H1 (cell line): ENCODE measurements around the gene GAS7. TPM values are rescaled to one million over a fixed set of nuclear protein-coding genes. Genes with fewer than 3 reads are reported as not detected.
"Not testable (repeated sequence)": the region's sequence is repeated elsewhere in the genome, so short reads cannot be mapped to it uniquely, and the experiment has no call there.

Source experiments
- CTCF ChIA-PET: fragments of 300-600 bp; sonication (Branson Sonifier 250); formaldehyde crosslinking; loops from one replicate; lab custom pipeline; 2021; ENCODE audit not compliant: partially characterized antibody; lab: Charles Lee
- POLR2A ChIA-PET: fragments of 300-600 bp; sonication (Branson Sonifier 250); formaldehyde crosslinking; loops from one replicate; lab custom pipeline; 2021; ENCODE audit warnings: inconsistent platforms; ENCODE audit not compliant: partially characterized antibody; lab: Charles Lee
- DNase-seq, 2 experiments: peaks; one replicate each; pipeline versions ENCODE4 v3.0.0 to v3.0.0-alpha.2; 2010 to 2022; ENCODE audit warnings: low spot score in 2 of 2, low read depth in 1 of 2, mixed read lengths in 1 of 2
- FAIRE-seq: peaks from 2 replicates; lab custom pipeline; 2011; peaks lifted over from hg19 to GRCh38; lab: Jason Lieb, UNC
- H2AFZ ChIP-seq: 2 replicates; pipeline ENCODE4 v1.8.1; 2012; ENCODE audit warnings: low read length, inconsistent platforms
- H2AK5ac ChIP-seq: 2 replicates; pipeline ENCODE4 v1.6.1; 2013; ENCODE audit warnings: low read depth, low read length
- H2BK120ac ChIP-seq: replicated peaks from 2 replicates; pipeline ENCODE3; 2013; ENCODE audit warnings: low read depth, low read length, inconsistent platforms
- H2BK12ac ChIP-seq: 2 replicates; pipeline ENCODE4 v1.6.1; 2013; ENCODE audit warnings: low read depth, low read length
- H2BK15ac ChIP-seq: 2 replicates; pipeline ENCODE4 v1.6.1; 2013; ENCODE audit warnings: low read length
- H2BK20ac ChIP-seq: 2 replicates; pipeline ENCODE4 v1.6.1; 2013; ENCODE audit warnings: low read length
- H2BK5ac ChIP-seq: 2 replicates; pipeline ENCODE4 v1.6.1; 2013; ENCODE audit warnings: low read depth, low read length
- H3K14ac ChIP-seq: 2 replicates; pipeline ENCODE4 v1.6.1; 2013; ENCODE audit warnings: inconsistent platforms; ENCODE audit not compliant: insufficient read length
- H3K18ac ChIP-seq: 2 replicates; pipeline ENCODE4 v1.6.1; 2013; ENCODE audit warnings: low read length; ENCODE audit errors: extremely low read depth
- H3K23ac ChIP-seq: 2 replicates; pipeline ENCODE4 v1.6.1; 2013; ENCODE audit warnings: inconsistent platforms; ENCODE audit not compliant: insufficient read length
- H3K23me2 ChIP-seq: 2 replicates; pipeline ENCODE4 v1.6.1; 2013; ENCODE audit warnings: low read depth, low read length
- H3K27ac ChIP-seq: 2 replicates; pipeline ENCODE4 v1.6.1; 2011; ENCODE audit warnings: low read depth, low read length, inconsistent platforms
- H3K27me3 ChIP-seq, 4 experiments: replicated peaks in 1 of 4; 1 replicate in 1 of 4; 2 replicates in 3 of 4; pipeline versions ENCODE4 v1.6.1 to v1.8.1; 2011 to 2013; ENCODE audit warnings: low read length in 3 of 4, mild to moderate bottlenecking in 3 of 4, inconsistent platforms in 2 of 4, mixed read lengths in 2 of 4, moderate library complexity in 1 of 4; ENCODE audit not compliant: control insufficient read depth in 3 of 4, insufficient read depth in 3 of 4; ENCODE audit errors: extremely low read depth in 1 of 4
- H3K36me3 ChIP-seq, 4 experiments: 2 replicates each; pipeline versions ENCODE4 v1.6.1 to v1.8.1; 2011 to 2013; ENCODE audit warnings: mild to moderate bottlenecking in 4 of 4, low read length in 3 of 4, moderate library complexity in 2 of 4, control low read depth in 1 of 4, inconsistent platforms in 1 of 4; ENCODE audit not compliant: insufficient read depth in 4 of 4, control insufficient read depth in 2 of 4
- H3K4ac ChIP-seq: replicated peaks from 2 replicates; pipeline ENCODE3; 2013; ENCODE audit warnings: low read length, low read depth, mixed read lengths, inconsistent platforms; ENCODE audit not compliant: insufficient read length
- H3K4me1 ChIP-seq, 4 experiments: replicated peaks in 1 of 4; 1 replicate in 1 of 4; 2 replicates in 3 of 4; pipeline versions ENCODE4 v1.6.1 to v1.8.1; 2011 to 2013; ENCODE audit warnings: low read length in 3 of 4, inconsistent platforms in 2 of 4, mixed read lengths in 1 of 4; ENCODE audit not compliant: insufficient read depth in 4 of 4, control insufficient read depth in 3 of 4
- H3K4me2 ChIP-seq, 2 experiments: 2 replicates each; pipeline versions ENCODE4 v1.6.1 to v1.8.1; 2011 to 2013; ENCODE audit warnings: low read depth in 2 of 2, low read length in 2 of 2, control low read depth in 1 of 2, inconsistent platforms in 1 of 2, mild to moderate bottlenecking in 1 of 2; ENCODE audit not compliant: insufficient read depth in 1 of 2
- H3K4me3 ChIP-seq, 4 experiments: fragments of 200-600, 300-600 bp in 1 of 4; sonication (generic), shearing (Covaris generic), sonication (Bioruptor Twin) in 1 of 4; 2 replicates each; pipeline versions ENCODE4 v1.5.1 to v1.8.1; 2011 to 2016; ENCODE audit warnings: low read length in 4 of 4, low read depth in 3 of 4, control low read depth in 2 of 4, inconsistent platforms in 2 of 4, mild to moderate bottlenecking in 2 of 4, mixed read lengths in 1 of 4, moderate library complexity in 1 of 4; ENCODE audit not compliant: insufficient read depth in 2 of 4; ENCODE audit errors: extremely low read depth in 1 of 4
- H3K56ac ChIP-seq: replicated peaks from 2 replicates; pipeline ENCODE3; 2013; ENCODE audit warnings: low read depth, mild to moderate bottlenecking, mixed read lengths, low read length, inconsistent platforms; ENCODE audit not compliant: insufficient read length
- H3K79me1 ChIP-seq: 2 replicates; pipeline ENCODE4 v1.6.1; 2013; ENCODE audit warnings: low read depth, low read length, control low read depth
- H3K79me2 ChIP-seq, 2 experiments: 2 replicates each; pipeline versions ENCODE4 v1.6.1 to v1.8.1; 2012 to 2013; ENCODE audit warnings: low read length in 2 of 2, mild to moderate bottlenecking in 2 of 2, inconsistent platforms in 1 of 2; ENCODE audit not compliant: insufficient read depth in 2 of 2, control insufficient read depth in 1 of 2
- H3K9ac ChIP-seq, 4 experiments: replicated peaks in 1 of 4; 1 replicate in 1 of 4; 2 replicates in 3 of 4; pipeline versions ENCODE4 v1.6.1 to v1.8.1; 2011 to 2013; ENCODE audit warnings: low read depth in 3 of 4, low read length in 3 of 4, control low read depth in 2 of 4, mild to moderate bottlenecking in 2 of 4, moderate library complexity in 2 of 4, inconsistent platforms in 1 of 4; ENCODE audit errors: extremely low read depth in 1 of 4
- H3K9me3 ChIP-seq, 2 experiments: 2 replicates each; pipeline versions ENCODE4 v1.6.1 to v1.8.1; 2012 to 2013; ENCODE audit warnings: mild to moderate bottlenecking in 2 of 2, moderate library complexity in 2 of 2, control low read depth in 1 of 2, inconsistent platforms in 1 of 2, low read depth in 1 of 2, low read length in 1 of 2, mixed read lengths in 1 of 2; ENCODE audit not compliant: insufficient read depth in 2 of 2
- H4K20me1 ChIP-seq, 2 experiments: replicated peaks in 1 of 2; 2 replicates each; pipeline versions ENCODE3 to v1.8.1; 2011 to 2013; ENCODE audit warnings: inconsistent platforms in 2 of 2, low read length in 2 of 2, mild to moderate bottlenecking in 1 of 2; ENCODE audit not compliant: insufficient read depth in 2 of 2, control insufficient read depth in 1 of 2
- H4K5ac ChIP-seq: 2 replicates; pipeline ENCODE4 v1.6.1; 2013; ENCODE audit warnings: low read length, low read depth, mixed read lengths, inconsistent platforms; ENCODE audit not compliant: insufficient read length
- H4K8ac ChIP-seq: 2 replicates; pipeline ENCODE4 v1.8.0; 2013; ENCODE audit warnings: mild to moderate bottlenecking, moderate library complexity, low read length, inconsistent platforms; ENCODE audit not compliant: insufficient read depth; ENCODE audit errors: extremely low read depth
- H4K91ac ChIP-seq: replicated peaks from 2 replicates; pipeline ENCODE3; 2013; ENCODE audit warnings: low read length, mixed read lengths, inconsistent platforms; ENCODE audit not compliant: insufficient read length
- WGBS, 2 experiments: shearing (Covaris generic) in 1 of 2; methylation state at CpG; one replicate each; pipeline versions ENCODE4 v1.1.6 to v1.1.7; 2013 to 2015; ENCODE audit warnings: low lambda C conversion rate in 2 of 2, mixed read lengths in 2 of 2, inconsistent platforms in 1 of 2, low coverage in 1 of 2, missing lambda C conversion rate in 1 of 2; ENCODE audit not compliant: insufficient replicate concordance in 2 of 2, insufficient coverage in 1 of 2, insufficient read length in 1 of 2; ENCODE audit errors: extremely low coverage in 1 of 2, missing lambda C conversion rate in 1 of 2; 5-methylcytosine and 5-hydroxymethylcytosine counted together
- polyA plus RNA-seq, 7 experiments: library from polyadenylated mRNA; depleted of rRNA in 3 of 7; stranded (reverse) in 5 of 7; unstranded in 2 of 7; fragments of >200 nt in 5 of 7; fragments of 200-250 nt in 2 of 7; gene quantifications; 1 replicate in 5 of 7; 2 replicates in 1 of 7; 4 replicates in 1 of 7; pipeline versions ENCODE4 v1.2.1 to v1.2.3, GENCODE V29; 2011 to 2013; ENCODE audit warnings: missing spikeins in 2 of 7, mixed read lengths in 2 of 7
- total RNA-seq: library from RNA; stranded (reverse); fragmentation: NEBNext Ultra II Directional; extraction: Animal tissue kit (Norgen Biotek cat#: 25700); gene quantifications from 2 replicates; pipeline ENCODE4 v1.2.1, GENCODE V29; 2021

The GAS7 gene
- total and polyA plus RNA-seq, 2 of the 8 experiments (the other 6 are each of a cell fraction or from before 2014, with no cell fraction given): 5.0 to 14.5 TPM

DNA sequence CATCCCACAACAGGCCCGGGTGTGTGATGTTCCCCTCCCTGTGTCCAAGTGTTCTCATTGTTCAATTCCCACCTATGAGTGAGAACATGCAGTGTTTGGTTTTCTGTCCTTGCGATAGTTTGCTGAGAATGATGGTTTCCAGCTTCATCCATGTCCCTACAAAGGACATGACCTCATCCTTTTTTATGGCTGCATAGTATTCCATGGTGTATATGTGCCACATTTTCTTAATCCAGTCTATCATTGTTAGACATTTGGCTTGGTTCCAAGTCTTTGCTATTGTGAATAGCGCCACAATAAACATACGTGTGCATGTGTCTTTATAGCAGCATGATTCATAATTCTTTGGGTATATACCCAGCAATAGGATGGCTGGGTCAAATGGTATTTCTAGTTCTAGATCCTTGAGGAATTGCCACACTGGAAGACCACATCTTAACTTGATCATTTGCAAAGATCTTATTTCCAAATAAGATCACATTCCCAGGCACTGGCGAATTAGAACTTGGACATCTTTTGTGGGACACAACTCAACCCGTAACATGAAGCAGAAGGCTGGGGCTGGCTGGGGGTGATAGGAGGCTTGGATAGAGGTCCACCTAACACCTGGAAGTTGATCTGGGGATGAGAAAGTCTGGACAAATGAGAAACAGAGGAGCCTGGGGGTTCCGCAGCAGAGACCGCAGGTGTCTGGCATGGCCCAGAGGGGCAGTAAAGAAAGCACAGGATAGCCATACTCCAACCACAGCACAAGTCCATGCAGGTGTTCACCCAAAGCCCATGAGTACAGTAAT, 195.6 kb downstream of the GAS7 start:
- H3K14ac ChIP-seq, H3K36me3 ChIP-seq, POLR2A ChIA-PET, H2AK5ac ChIP-seq, H3K27me3 ChIP-seq, H4K5ac ChIP-seq, H3K23ac ChIP-seq, H2AFZ ChIP-seq, DNase-seq, H4K20me1 ChIP-seq, H4K91ac ChIP-seq, H3K4me1 ChIP-seq, H3K56ac ChIP-seq, H3K79me2 ChIP-seq, H2BK15ac ChIP-seq, H3K23me2 ChIP-seq, H2BK120ac ChIP-seq, H3K4ac ChIP-seq, H3K4me2 ChIP-seq, H3K18ac ChIP-seq, H3K4me3 ChIP-seq, FAIRE-seq, H3K9me3 ChIP-seq, H3K27ac ChIP-seq, H3K79me1 ChIP-seq, H2BK5ac ChIP-seq, H2BK12ac ChIP-seq, H3K9ac ChIP-seq, H2BK20ac ChIP-seq, H4K8ac ChIP-seq: not testable (repeated sequence)
- CTCF ChIA-PET: interaction anchor here (1.3 kb wide), 1 partner anchor 21 kb away, joined by 3 read pairs; no protein-coding TSS in a partner anchor
- 86% methylated on average over 7 of the region's 8 CpGs; no CpG with 5 or more reads in 1 of the 2 experiments for WGBS, 2 experiments
